ENCODE data around the gene RHOBTB1.

DNA sequence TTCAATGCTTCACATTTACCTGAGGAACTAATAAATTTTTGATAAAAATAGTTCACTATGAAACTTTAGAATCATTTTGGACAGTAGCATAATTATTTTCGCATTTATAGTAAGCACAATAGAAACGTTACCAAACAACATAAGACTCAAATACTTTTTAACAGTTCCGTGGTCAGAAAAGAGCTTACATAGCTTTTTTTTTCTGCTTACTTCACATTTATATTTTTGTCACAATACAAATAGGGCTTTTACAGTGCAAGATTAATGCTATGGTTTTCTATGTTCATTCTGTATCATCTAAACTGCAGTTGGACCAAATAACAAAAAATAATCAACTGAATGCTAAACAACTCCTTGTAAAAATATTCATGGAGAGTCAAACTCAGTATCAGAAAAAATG is 26.5 kb upstream of the RHOBTB1 start:
- TF ChIP-seq, protein P1, sequence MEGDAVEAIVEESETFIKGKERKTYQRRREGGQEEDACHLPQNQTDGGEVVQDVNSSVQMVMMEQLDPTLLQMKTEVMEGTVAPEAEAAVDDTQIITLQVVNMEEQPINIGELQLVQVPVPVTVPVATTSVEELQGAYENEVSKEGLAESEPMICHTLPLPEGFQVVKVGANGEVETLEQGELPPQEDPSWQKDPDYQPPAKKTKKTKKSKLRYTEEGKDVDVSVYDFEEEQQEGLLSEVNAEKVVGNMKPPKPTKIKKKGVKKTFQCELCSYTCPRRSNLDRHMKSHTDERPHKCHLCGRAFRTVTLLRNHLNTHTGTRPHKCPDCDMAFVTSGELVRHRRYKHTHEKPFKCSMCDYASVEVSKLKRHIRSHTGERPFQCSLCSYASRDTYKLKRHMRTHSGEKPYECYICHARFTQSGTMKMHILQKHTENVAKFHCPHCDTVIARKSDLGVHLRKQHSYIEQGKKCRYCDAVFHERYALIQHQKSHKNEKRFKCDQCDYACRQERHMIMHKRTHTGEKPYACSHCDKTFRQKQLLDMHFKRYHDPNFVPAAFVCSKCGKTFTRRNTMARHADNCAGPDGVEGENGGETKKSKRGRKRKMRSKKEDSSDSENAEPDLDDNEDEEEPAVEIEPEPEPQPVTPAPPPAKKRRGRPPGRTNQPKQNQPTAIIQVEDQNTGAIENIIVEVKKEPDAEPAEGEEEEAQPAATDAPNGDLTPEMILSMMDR (IDR thresholded peaks at IDR 0.05; ENCODE audit: low read depth, low read length, missing input control) = no peak
- no peak for TF ChIP-seq NR2F2 (IDR thresholded peaks at IDR 0.05)
- TF ChIP-seq RAD21 (IDR thresholded peaks at IDR 0.05) = no peak
- TF ChIP-seq, protein P2, sequence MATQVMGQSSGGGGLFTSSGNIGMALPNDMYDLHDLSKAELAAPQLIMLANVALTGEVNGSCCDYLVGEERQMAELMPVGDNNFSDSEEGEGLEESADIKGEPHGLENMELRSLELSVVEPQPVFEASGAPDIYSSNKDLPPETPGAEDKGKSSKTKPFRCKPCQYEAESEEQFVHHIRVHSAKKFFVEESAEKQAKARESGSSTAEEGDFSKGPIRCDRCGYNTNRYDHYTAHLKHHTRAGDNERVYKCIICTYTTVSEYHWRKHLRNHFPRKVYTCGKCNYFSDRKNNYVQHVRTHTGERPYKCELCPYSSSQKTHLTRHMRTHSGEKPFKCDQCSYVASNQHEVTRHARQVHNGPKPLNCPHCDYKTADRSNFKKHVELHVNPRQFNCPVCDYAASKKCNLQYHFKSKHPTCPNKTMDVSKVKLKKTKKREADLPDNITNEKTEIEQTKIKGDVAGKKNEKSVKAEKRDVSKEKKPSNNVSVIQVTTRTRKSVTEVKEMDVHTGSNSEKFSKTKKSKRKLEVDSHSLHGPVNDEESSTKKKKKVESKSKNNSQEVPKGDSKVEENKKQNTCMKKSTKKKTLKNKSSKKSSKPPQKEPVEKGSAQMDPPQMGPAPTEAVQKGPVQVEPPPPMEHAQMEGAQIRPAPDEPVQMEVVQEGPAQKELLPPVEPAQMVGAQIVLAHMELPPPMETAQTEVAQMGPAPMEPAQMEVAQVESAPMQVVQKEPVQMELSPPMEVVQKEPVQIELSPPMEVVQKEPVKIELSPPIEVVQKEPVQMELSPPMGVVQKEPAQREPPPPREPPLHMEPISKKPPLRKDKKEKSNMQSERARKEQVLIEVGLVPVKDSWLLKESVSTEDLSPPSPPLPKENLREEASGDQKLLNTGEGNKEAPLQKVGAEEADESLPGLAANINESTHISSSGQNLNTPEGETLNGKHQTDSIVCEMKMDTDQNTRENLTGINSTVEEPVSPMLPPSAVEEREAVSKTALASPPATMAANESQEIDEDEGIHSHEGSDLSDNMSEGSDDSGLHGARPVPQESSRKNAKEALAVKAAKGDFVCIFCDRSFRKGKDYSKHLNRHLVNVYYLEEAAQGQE (IDR thresholded peaks at IDR 0.05) = no peak
- TF ChIP-seq, protein P3, sequence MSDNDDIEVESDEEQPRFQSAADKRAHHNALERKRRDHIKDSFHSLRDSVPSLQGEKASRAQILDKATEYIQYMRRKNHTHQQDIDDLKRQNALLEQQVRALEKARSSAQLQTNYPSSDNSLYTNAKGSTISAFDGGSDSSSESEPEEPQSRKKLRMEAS (IDR thresholded peaks at IDR 0.05) = no peak

All from liver (tissue), 3 donors.